Endothelial cell of umbilical vein (primary cell): ENCODE data around the gene FOXA1. TPM values are rescaled to one million over a fixed set of nuclear protein-coding genes. Genes with fewer than 3 reads are reported as not detected.

Source experiments
- BruUV-seq: library from RNA; stranded (reverse); fragments of 400-500 nt; replicated peaks from 2 replicates; lab custom pipeline; 2021; lab: Mats Ljungman, UMichigan
- CTCF ChIA-PET: fragments of 300-600, 350-600 bp; sonication (Branson Sonifier 250); formaldehyde crosslinking; loops from one replicate; lab custom pipeline; 2021; ENCODE audit warnings: antibody characterized with exemption, inconsistent platforms; lab: Charles Lee
- POLR2A ChIA-PET: fragments of 300-600, 350-600 bp; sonication (Branson Sonifier 250); formaldehyde crosslinking; loops from one replicate; lab custom pipeline; 2021; ENCODE audit warnings: antibody characterized with exemption, inconsistent platforms; lab: Charles Lee
- DNase-seq: peaks from one replicate; pipeline ENCODE4 v3.0.0-alpha.2; 2011; ENCODE audit warnings: low read depth, low spot score
- FAIRE-seq: peaks from 2 replicates; lab custom pipeline; 2011; peaks lifted over from hg19 to GRCh38; lab: Jason Lieb, UNC
- H2AFZ ChIP-seq: 2 replicates; pipeline ENCODE4 v1.6.0; 2012; ENCODE audit warnings: low read depth, low read length, control low read depth, inconsistent platforms
- H3K27ac ChIP-seq: 2 replicates; pipeline ENCODE4 v1.5.1; 2011; ENCODE audit warnings: low read depth, mild to moderate bottlenecking, control low read depth, low read length, moderate library complexity; ENCODE audit not compliant: insufficient read depth
- H3K27me3 ChIP-seq, 2 experiments: 2 replicates each; pipeline versions ENCODE4 v1.6.0 to v1.6.1; 2011; ENCODE audit warnings: low read length in 2 of 2, mixed read lengths in 1 of 2; ENCODE audit not compliant: control insufficient read depth in 2 of 2, insufficient read depth in 2 of 2
- H3K36me3 ChIP-seq, 2 experiments: 2 replicates in 1 of 2; 3 replicates in 1 of 2; pipeline ENCODE4 v1.5.1; 2011; ENCODE audit warnings: low read length in 2 of 2, mild to moderate bottlenecking in 1 of 2, moderate library complexity in 1 of 2; ENCODE audit not compliant: control insufficient read depth in 2 of 2, insufficient read depth in 2 of 2; ENCODE audit errors: extremely low read depth in 1 of 2
- H3K4me1 ChIP-seq: 3 replicates; pipeline ENCODE4 v1.5.1; 2011; ENCODE audit warnings: mild to moderate bottlenecking, low read length; ENCODE audit not compliant: control insufficient read depth, insufficient read depth; ENCODE audit errors: extremely low read depth
- H3K4me2 ChIP-seq: 2 replicates; pipeline ENCODE4 v1.6.1; 2011; ENCODE audit warnings: low read length, control low read depth, mixed read lengths; ENCODE audit not compliant: insufficient read depth
- H3K4me3 ChIP-seq, 3 experiments: fragments of 200-600 bp in 1 of 3; sonication (generic), shearing (Covaris generic) in 1 of 3; replicated peaks in 1 of 3; 2 replicates each; pipeline ENCODE4 v1.5.1; 2011 to 2016; ENCODE audit warnings: control low read depth in 3 of 3, low read length in 3 of 3, mild to moderate bottlenecking in 2 of 3, inconsistent platforms in 1 of 3, low read depth in 1 of 3, moderate library complexity in 1 of 3; ENCODE audit not compliant: insufficient read depth in 1 of 3
- H3K79me2 ChIP-seq: 2 replicates; pipeline ENCODE4 v1.6.0; 2012; ENCODE audit warnings: low read length, inconsistent platforms; ENCODE audit not compliant: control insufficient read depth, insufficient read depth
- H3K9ac ChIP-seq: replicated peaks from 2 replicates; pipeline ENCODE3; 2011; ENCODE audit warnings: low read length, control low read depth; ENCODE audit not compliant: insufficient read depth; ENCODE audit errors: extremely low read depth
- H3K9me1 ChIP-seq: replicated peaks from 3 replicates; pipeline ENCODE4 v1.6.0; 2011; ENCODE audit warnings: mild to moderate bottlenecking, low read length; ENCODE audit not compliant: control insufficient read depth, insufficient read depth; ENCODE audit errors: extremely low read depth
- H3K9me3 ChIP-seq: replicated peaks from 2 replicates; pipeline ENCODE4 v1.5.1; 2012; ENCODE audit warnings: low read length, inconsistent platforms; ENCODE audit not compliant: control insufficient read depth, insufficient read depth
- H4K20me1 ChIP-seq: replicated peaks from 2 replicates; pipeline ENCODE3; 2011; ENCODE audit warnings: mild to moderate bottlenecking, low read length; ENCODE audit not compliant: control insufficient read depth, insufficient read depth; ENCODE audit errors: extremely low read depth
- CTCF ChIP-seq, 2 donors: IDR thresholded peaks; 1 replicate in 1 of 2; 2 replicates in 1 of 2; pipeline ENCODE4 v1.5.1; 2011; ENCODE audit warnings: low read length in 2 of 2, mild to moderate bottlenecking in 2 of 2, moderate library complexity in 2 of 2, control low read depth in 1 of 2, inconsistent platforms in 1 of 2, low read depth in 1 of 2; ENCODE audit not compliant: insufficient read depth in 1 of 2; ENCODE audit errors: extremely low read depth in 1 of 2
- EZH2 ChIP-seq: IDR thresholded peaks from 2 replicates; pipeline ENCODE4 v1.6.1; 2012; ENCODE audit warnings: borderline replicate concordance, low read depth, mild to moderate bottlenecking, moderate library complexity, low read length, inconsistent platforms; ENCODE audit not compliant: severe bottlenecking
- FOS ChIP-seq: IDR thresholded peaks from 2 replicates; pipeline ENCODE4 v1.6.1; 2011; ENCODE audit warnings: mild to moderate bottlenecking, low read length, moderate library complexity, borderline replicate concordance; ENCODE audit not compliant: insufficient read depth
- GATA2 ChIP-seq: IDR thresholded peaks from 2 replicates; pipeline ENCODE4 v1.7.0; 2011; ENCODE audit warnings: low read depth, mild to moderate bottlenecking, moderate library complexity, mixed read lengths, low read length; ENCODE audit not compliant: insufficient read length, insufficient read depth
- MAX ChIP-seq: IDR thresholded peaks from 2 replicates; pipeline ENCODE4 v1.6.1; 2011; ENCODE audit not compliant: insufficient read depth, insufficient read length
- MYC ChIP-seq: IDR thresholded peaks from one replicate; pipeline ENCODE4 v1.6.1; 2011; ENCODE audit warnings: mild to moderate bottlenecking, low read depth, low read length
- POLR2A ChIP-seq: IDR thresholded peaks from 2 replicates; pipeline ENCODE4 v1.6.1; 2012; ENCODE audit warnings: low read depth, mild to moderate bottlenecking, control low read depth, low read length
- POLR2AphosphoS5 ChIP-seq: IDR thresholded peaks from 2 replicates; pipeline ENCODE4 v1.6.1; 2012; ENCODE audit warnings: low read depth, mild to moderate bottlenecking, control low read depth, low read length, moderate library complexity; ENCODE audit not compliant: insufficient read depth
- dilution Hi-C: fragments of 300-500 bp; cut with MboI; formaldehyde crosslinking; loops from one replicate; pipeline ENCODE4 v1.15.0; 2019; ENCODE audit warnings: low sequenced_read_pairs; ENCODE audit not compliant: extremely low pct_ligation_motif_present
- intact Hi-C: fragments of 100-400 bp; cut with micrococcal nuclease; formaldehyde crosslinking; loops from one replicate; pipeline ENCODE4 v1.10.0; 2022
- polyA plus RNA-seq, 4 experiments: library from polyadenylated mRNA; depleted of rRNA in 3 of 4; stranded (reverse) in 3 of 4; unstranded in 1 of 4; fragments of >200 nt; gene quantifications; 2 replicates each; pipeline versions ENCODE4 v1.2.1 to v1.2.3, GENCODE V29; 2011 to 2012; ENCODE audit warnings: missing spikeins in 1 of 4
- total RNA-seq: library from RNA; stranded (reverse); gene quantifications from 2 replicates; pipeline ENCODE4 v1.2.3, GENCODE V29; 2021

Gene FOXA1
- total and polyA plus RNA-seq, 2 donors (not counting 3 experiments of a cell fraction or from before 2014, with no cell fraction given) = 0.06 TPM; not detected in 1

- ChIA-PET POLR2A (no interaction called here), CTCF (no interaction called here)
- intact Hi-C loops (loop anchor here (1.0 kb wide), 1 partner anchor 319 kb away; no protein-coding TSS in a partner anchor), dilution Hi-C loops (no loop called here)
- TF ChIP-seq MAX = no peak
- TF ChIP-seq FOS = no peak
- no peak for TF ChIP-seq POLR2A
- TF ChIP-seq EZH2 = no peak
- TF ChIP-seq MYC = no peak
- TF ChIP-seq GATA2 = no peak
- no peak for TF ChIP-seq CTCF (IDR thresholded peaks at IDR 0.05; ENCODE audit: extremely low read depth in 1 of 2, insufficient read depth in 1 of 2, low read depth in 1 of 2, low read length in 2 of 2)
- no peak for TF ChIP-seq POLR2AphosphoS5
- Histone ChIP-seq H3K4me1 (peaks cover 19% of the 10 kb centered on the region), H3K36me3 (no peaks in the 10 kb centered on the region), H3K79me2 (no peaks in the 10 kb centered on the region), H3K4me3 (no peak overlapping the region), H3K9me1 (no peaks in the 10 kb centered on the region), H4K20me1 (no peaks in the 10 kb centered on the region), H3K9me3 (no peaks in the 10 kb centered on the region), H3K27me3 (no peaks in the 10 kb centered on the region), H2AFZ (no peak overlapping the region), H3K4me2 (no peak overlapping the region), H3K9ac (no peak overlapping the region), H3K27ac (no peak overlapping the region)
- DNase-seq (no peak), FAIRE-seq (no peak)
- BruUV-seq = no TSS peak
Measured at GRCh38 chr14:37565550-37565949, 29.5 kb downstream of the FOXA1 start.
